NT2/D1 (cell line): Measurements from ENCODE around the gene IL15.

Source experiments
- DNase-seq: peaks from one replicate; pipeline ENCODE4 v3.0.0-alpha.2; 2011; ENCODE audit warnings: low read depth, low spot score
- H3K27me3 ChIP-seq: 2 replicates; pipeline ENCODE4 v1.6.0; 2011; ENCODE audit warnings: mild to moderate bottlenecking; ENCODE audit not compliant: insufficient read length, insufficient read depth
- H3K36me3 ChIP-seq: 2 replicates; pipeline ENCODE4 v1.6.1; 2011; ENCODE audit warnings: mild to moderate bottlenecking, low read length, mixed read lengths; ENCODE audit not compliant: insufficient read depth, insufficient read length
- H3K4me1 ChIP-seq: 2 replicates; pipeline ENCODE4 v1.5.1; 2011; ENCODE audit not compliant: insufficient read depth, insufficient read length
- H3K4me3 ChIP-seq: 2 replicates; pipeline ENCODE4 v1.5.1; 2011; ENCODE audit warnings: low read depth; ENCODE audit not compliant: insufficient read length
- H3K9ac ChIP-seq: 2 replicates; pipeline ENCODE4 v1.6.0; 2011; ENCODE audit warnings: low read depth; ENCODE audit not compliant: insufficient read length
- H3K9me3 ChIP-seq: 2 replicates; pipeline ENCODE4 v1.5.1; 2011; ENCODE audit warnings: mild to moderate bottlenecking, low read length; ENCODE audit not compliant: insufficient read depth
- SUZ12 ChIP-seq: IDR thresholded peaks from 2 replicates; pipeline ENCODE4 v1.6.1; 2011; ENCODE audit not compliant: insufficient read length, insufficient read depth; ENCODE audit errors: extremely low read depth
- YY1 ChIP-seq: IDR thresholded peaks from 2 replicates; pipeline ENCODE4 v1.6.1; 2011; ENCODE audit not compliant: insufficient read length, insufficient read depth
- ZNF274 ChIP-seq: IDR thresholded peaks from 2 replicates; pipeline ENCODE4 v1.6.1; 2011; ENCODE audit warnings: mild to moderate bottlenecking, low read depth, low read length

IL15 gene

DNA sequence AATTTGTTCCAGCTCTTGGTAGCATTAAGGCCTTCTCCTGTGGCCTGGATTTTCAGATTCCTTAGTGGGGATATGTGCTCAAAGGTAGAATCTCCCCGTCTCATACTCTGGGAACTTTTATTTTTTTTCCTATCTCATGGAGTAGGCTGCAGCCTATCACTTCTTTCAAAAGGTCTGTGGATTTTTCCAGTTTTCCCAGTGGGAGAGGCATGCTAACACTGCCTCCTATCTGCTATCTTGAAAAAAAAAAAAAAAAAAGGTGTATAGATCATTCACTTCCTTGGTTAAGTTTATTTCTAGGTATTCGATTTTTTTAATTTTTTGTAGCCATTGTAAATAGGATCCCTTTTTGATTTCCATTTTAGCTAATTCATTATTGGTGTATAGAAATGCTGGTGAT, 67.1 kb downstream of the IL15 start:
- Histone ChIP-seq H3K9ac (no peak overlapping the region), H3K36me3 (no peaks in the 10 kb centered on the region), H3K9me3 (no peaks in the 10 kb centered on the region; the same call in 1 of the 2 replicates), H3K4me3 (no peak overlapping the region), H3K27me3 (no peaks in the 10 kb centered on the region), H3K4me1 (no peaks in the 10 kb centered on the region)
- no peak for DNase-seq
- no peak for TF ChIP-seq SUZ12
- TF ChIP-seq YY1, result no peak
- TF ChIP-seq ZNF274, result no peak

DNA sequence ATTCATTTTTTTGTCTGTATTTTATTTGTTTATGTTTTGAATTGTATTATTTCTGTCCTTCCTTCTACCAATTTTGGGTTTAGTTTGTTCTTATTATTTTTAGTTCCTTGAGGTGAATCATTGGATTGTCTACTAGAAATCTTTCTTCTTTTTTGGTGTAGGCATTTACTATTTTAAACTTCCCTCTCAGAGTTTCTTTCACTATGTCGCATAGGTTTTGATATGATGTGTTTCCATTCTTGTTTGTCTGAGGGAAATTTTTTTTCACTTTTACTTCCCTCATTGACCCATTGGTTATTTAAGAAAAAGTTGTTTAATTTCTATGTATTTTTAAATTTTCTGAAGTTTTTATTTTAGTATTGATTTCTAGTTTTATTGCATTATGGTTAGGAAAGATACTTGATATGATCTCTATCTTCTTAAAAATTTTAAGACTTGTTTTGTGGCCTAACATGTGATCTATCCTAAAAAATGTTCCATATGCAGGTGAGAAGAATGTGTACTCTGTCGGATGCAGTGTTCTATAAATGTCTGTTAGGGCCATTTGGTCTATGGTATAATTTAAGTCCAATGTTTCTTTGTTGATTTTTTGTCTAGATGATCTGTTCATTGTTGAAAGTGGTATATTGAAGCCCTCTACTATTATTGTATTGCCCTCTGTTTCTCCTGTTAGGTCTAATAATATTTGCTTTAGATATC, 68.8 kb downstream of the IL15 start:
- Histone ChIP-seq H3K27me3 (no peaks in the 10 kb centered on the region), H3K4me3 (no peak overlapping the region), H3K4me1 (no peaks in the 10 kb centered on the region), H3K36me3 (no peaks in the 10 kb centered on the region), H3K9me3 (no peaks in the 10 kb centered on the region; the same call in 1 of the 2 replicates), H3K9ac (no peak overlapping the region)
- no peak for TF ChIP-seq SUZ12
- no peak for TF ChIP-seq ZNF274
- TF ChIP-seq YY1, result no peak
- DNase-seq, result no peak

DNA sequence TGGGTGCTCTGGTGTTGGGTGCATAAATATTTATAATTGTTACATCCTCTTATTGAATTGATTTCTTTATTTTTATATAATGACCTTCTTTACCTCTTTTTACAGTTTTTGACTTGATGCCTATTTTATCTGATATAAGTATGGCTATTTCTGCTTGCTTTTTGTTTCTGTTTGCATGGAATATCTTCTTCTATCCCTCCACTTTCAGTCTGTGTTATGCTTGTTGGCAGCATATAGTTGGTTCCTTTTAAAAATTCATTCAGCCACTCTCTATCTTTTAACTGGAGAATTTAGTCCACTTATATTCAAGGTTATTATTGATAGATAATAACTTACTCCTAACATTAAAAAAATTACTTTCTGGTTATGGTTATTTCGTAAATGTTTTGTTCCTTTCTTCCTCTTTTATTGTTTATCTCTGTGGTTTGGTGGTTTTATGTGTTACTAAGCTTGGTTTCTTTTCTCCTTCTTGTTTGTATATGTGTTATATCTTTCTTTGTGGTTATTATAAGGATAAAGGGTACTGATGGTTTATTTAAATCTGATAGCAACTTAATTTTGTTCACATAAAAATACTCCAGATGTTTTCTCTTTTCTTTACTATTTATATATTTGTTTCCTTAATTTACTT, 69.5 kb downstream of the IL15 start:
- Histone ChIP-seq H3K36me3 (no peaks in the 10 kb centered on the region), H3K4me3 (no peak overlapping the region), H3K9ac (no peak overlapping the region), H3K9me3 (no peaks in the 10 kb centered on the region; the same call in 1 of the 2 replicates), H3K27me3 (no peaks in the 10 kb centered on the region), H3K4me1 (no peaks in the 10 kb centered on the region)
- DNase-seq, result no peak
- TF ChIP-seq YY1, result no peak
- TF ChIP-seq ZNF274, result no peak
- no peak for TF ChIP-seq SUZ12

DNA sequence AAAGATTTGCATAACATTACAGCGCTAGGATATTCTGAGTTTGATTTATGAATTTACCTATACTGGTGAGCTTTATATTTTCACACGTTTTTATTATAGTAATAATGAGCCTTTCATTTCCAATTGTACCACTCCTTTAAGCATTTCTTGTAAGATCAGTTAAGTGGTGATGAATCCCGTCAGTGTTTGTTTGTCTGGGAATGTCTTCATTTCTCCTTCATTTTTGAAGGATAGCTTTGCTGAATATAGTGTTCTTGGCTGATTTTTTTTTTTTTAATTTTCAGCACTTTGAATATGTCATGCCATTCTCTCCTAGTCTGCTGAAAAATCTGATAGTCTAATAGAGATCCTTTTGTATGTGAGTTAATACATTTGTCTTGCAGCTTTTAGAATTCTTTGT, 70.1 kb downstream of the IL15 start:
- Histone ChIP-seq H3K4me1 (no peaks in the 10 kb centered on the region), H3K9me3 (no peaks in the 10 kb centered on the region; the same call in 1 of the 2 replicates), H3K36me3 (no peaks in the 10 kb centered on the region), H3K27me3 (no peaks in the 10 kb centered on the region), H3K9ac (no peak overlapping the region), H3K4me3 (no peak overlapping the region)
- TF ChIP-seq ZNF274 (no peak), YY1 (no peak), SUZ12 (no peak)
- DNase-seq, result no peak

DNA sequence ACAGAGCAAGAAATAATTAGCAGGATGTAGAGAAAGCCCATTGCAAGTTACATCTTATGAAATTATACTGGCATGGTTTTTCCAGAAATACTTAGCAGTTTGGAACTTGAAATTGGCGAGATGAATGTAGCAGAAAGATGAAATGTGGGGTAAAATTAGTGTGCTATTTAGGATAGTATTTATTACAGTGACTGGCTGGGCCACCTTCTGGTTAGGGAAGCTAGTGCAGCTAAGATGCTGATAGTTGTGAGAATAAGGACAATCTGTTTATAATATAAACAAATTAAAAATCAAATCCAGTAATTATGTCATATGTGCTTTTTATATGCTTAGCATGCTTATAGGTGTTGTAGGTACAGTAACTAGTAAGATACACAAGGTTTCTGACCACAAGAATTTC, 74.8 kb downstream of the IL15 start:
- H3K4me1 ChIP-seq, result no peaks in the 10 kb centered on the region
- no peak for DNase-seq
- no peak overlapping the region for H3K4me3 ChIP-seq
- H3K9me3 ChIP-seq, result no peaks in the 10 kb centered on the region
- H3K36me3 ChIP-seq, result no peaks in the 10 kb centered on the region
- H3K27me3 ChIP-seq, result no peaks in the 10 kb centered on the region
- TF ChIP-seq ZNF274, result no peak
- no peak for TF ChIP-seq YY1
- no peak for TF ChIP-seq SUZ12
- H3K9ac ChIP-seq, result no peak overlapping the region

DNA sequence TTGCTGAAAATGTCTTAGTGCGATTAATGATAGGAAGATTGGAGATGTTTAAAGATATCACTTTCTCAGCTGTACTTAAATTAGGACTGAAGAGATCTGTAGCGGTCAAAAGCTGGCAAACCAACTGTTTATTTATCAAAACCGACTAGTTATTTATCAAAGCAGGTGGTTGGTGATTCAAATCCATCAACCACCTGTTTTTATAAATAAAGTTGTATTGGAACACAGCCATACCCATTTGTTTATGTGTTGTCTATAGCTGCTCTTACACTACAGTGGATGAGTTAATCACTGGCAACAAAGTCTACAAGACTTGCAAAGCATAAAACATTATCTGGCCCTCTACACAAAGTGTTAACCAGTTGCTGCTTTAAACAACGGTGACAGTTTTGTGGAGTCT, 76.8 kb downstream of the IL15 start:
- TF ChIP-seq SUZ12 (no peak), ZNF274 (no peak), YY1 (no peak)
- Histone ChIP-seq H3K4me1 (no peaks in the 10 kb centered on the region), H3K36me3 (no peaks in the 10 kb centered on the region), H3K27me3 (no peaks in the 10 kb centered on the region), H3K9ac (no peak overlapping the region), H3K9me3 (no peaks in the 10 kb centered on the region), H3K4me3 (no peak overlapping the region)
- no peak for DNase-seq

DNA sequence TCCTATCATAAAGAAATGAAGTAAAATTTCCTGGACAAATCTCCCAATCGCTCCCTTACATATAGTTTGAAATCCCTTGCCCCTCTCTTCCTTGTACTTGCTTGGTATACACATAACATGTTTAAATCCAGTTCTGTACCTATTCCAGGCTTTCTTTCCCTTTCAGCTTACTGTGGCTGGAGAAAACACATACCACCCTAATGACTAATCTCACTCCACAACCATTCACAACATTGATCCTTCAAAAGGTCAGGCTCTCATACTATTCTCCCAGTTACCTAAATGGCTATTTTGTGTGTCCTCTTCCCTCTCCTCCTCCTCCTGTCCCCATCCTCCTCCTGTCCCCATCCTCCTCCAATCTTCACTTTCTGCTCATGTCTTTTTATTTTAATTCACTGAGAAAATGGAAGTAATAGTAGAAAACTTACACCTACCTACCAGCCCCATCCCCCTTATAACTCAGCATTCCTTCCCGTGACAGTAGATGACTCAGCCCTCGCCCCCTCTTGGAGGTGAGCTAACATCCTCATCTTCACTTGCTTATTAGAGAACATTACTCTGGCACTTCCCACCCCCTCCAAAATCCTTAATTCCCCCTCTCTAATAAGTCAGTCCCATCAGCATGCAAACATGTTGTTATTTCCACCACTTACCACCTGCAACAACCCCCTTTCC, 77.5 kb downstream of the IL15 start:
- Histone ChIP-seq H3K9me3 (no peaks in the 10 kb centered on the region), H3K9ac (no peak overlapping the region), H3K27me3 (no peaks in the 10 kb centered on the region), H3K36me3 (no peaks in the 10 kb centered on the region), H3K4me1 (no peaks in the 10 kb centered on the region), H3K4me3 (no peak overlapping the region)
- TF ChIP-seq SUZ12 (no peak), ZNF274 (no peak), YY1 (no peak)
- peak; percentile 15 for DNase-seq
